HepG2 (cell line): ENCODE results near the gene SEC31B. TPM values are rescaled to one million over a fixed set of nuclear protein-coding genes. Genes with fewer than 3 reads are reported as not detected.

Source experiments
- ATF7 ChIP-seq, 2 experiments: fragments of 450-650 bp in 1 of 2; sonication (generic) in 1 of 2; formaldehyde crosslinking in 1 of 2; IDR thresholded peaks; 2 replicates each; pipeline versions ENCODE4 v1.4.0 to v1.6.1; 2016 to 2020; ENCODE audit warnings: antibody characterized with exemption in 1 of 2, mild to moderate bottlenecking in 1 of 2, missing genetic modification reagents in 1 of 2
- CEBPB ChIP-seq: IDR thresholded peaks from 2 replicates; pipeline ENCODE4 v1.6.1; 2011; ENCODE audit warnings: low read depth, low read length, improper control_type of control experiment, borderline replicate concordance
- GLI4 ChIP-seq: sonication (generic); formaldehyde crosslinking; IDR thresholded peaks from 2 replicates; pipeline ENCODE4 v1.5.1; 2020; ENCODE audit warnings: missing genetic modification reagents, mild to moderate bottlenecking, moderate library complexity, borderline replicate concordance
- HNF4A ChIP-seq: sonication (generic); formaldehyde crosslinking; IDR thresholded peaks from 2 replicates; pipeline ENCODE4 v1.4.0; 2020; ENCODE audit warnings: missing genetic modification reagents
- HOXA7 ChIP-seq: sonication (generic); formaldehyde crosslinking; IDR thresholded peaks from 2 replicates; pipeline ENCODE4 v1.8.1; 2022; ENCODE audit warnings: mild to moderate bottlenecking, missing genetic modification reagents, moderate library complexity
- NCOA5 ChIP-seq: sonication (generic); formaldehyde crosslinking; IDR thresholded peaks from 2 replicates; pipeline ENCODE4 v1.4.0; 2020; ENCODE audit warnings: missing genetic modification reagents
- PHF21A ChIP-seq: sonication (generic); formaldehyde crosslinking; IDR thresholded peaks from 2 replicates; pipeline ENCODE4 v1.5.0; 2020; ENCODE audit warnings: mild to moderate bottlenecking, missing genetic modification reagents
- PLRG1 ChIP-seq: fragments of 450-650 bp; conservative IDR thresholded peaks from 2 replicates; pipeline ENCODE4 v1.6.1; 2016
- SOX6 ChIP-seq, 2 experiments: fragments of 450-650 bp in 1 of 2; sonication (generic) in 1 of 2; formaldehyde crosslinking in 1 of 2; IDR thresholded peaks; 2 replicates each; pipeline versions ENCODE4 v1.4.0 to v1.6.1; 2017 to 2020; ENCODE audit warnings: antibody characterized with exemption in 1 of 2, mild to moderate bottlenecking in 1 of 2, missing genetic modification reagents in 1 of 2
- ZNF12 ChIP-seq: sonication (generic); formaldehyde crosslinking; IDR thresholded peaks from 2 replicates; pipeline ENCODE4 v1.5.0; 2020; ENCODE audit warnings: missing genetic modification reagents
- ZNF382 ChIP-seq: sonication (generic); formaldehyde crosslinking; IDR thresholded peaks from 2 replicates; pipeline ENCODE4 v1.5.0; 2020; ENCODE audit warnings: missing genetic modification reagents, mild to moderate bottlenecking, borderline replicate concordance
- ZNF672 ChIP-seq: sonication (generic); formaldehyde crosslinking; IDR thresholded peaks from 2 replicates; pipeline ENCODE4 v1.8.1; 2022; ENCODE audit warnings: missing genetic modification reagents
- ZNF709 ChIP-seq: sonication (generic); formaldehyde crosslinking; IDR thresholded peaks from 2 replicates; pipeline ENCODE4 v1.5.0; 2020; ENCODE audit warnings: mild to moderate bottlenecking, missing genetic modification reagents
- ZNF720 ChIP-seq: sonication (generic); formaldehyde crosslinking; IDR thresholded peaks from 2 replicates; pipeline ENCODE4 v1.4.0; 2020; ENCODE audit warnings: missing genetic modification reagents
- polyA plus RNA-seq, 8 experiments: library from polyadenylated mRNA; depleted of rRNA in 3 of 8; stranded (reverse) in 7 of 8; unstranded in 1 of 8; fragments of >200 nt; fragmentation: Illumina TruSeq in 4 of 8; extraction: Trizol in 4 of 8; gene quantifications; 2 replicates each; pipeline versions ENCODE4 v1.2.1 to v1.2.3, GENCODE V29; 2011 to 2016; ENCODE audit warnings: low read depth in 4 of 8, missing spikeins in 1 of 8, mixed read lengths in 1 of 8; ENCODE audit not compliant: insufficient read depth in 1 of 8
- total RNA-seq, 5 experiments: library from RNA; depleted of rRNA; stranded (reverse); fragments of >200 nt; fragmentation: Illumina TruSeq; extraction: Trizol; gene quantifications; 2 replicates each; pipeline ENCODE4 v1.2.3, GENCODE V29; 2016; ENCODE audit warnings: low read depth in 1 of 5
- TF ChIP-seq, protein P1 (sequence below): sonication (generic); formaldehyde crosslinking; IDR thresholded peaks from 2 replicates; pipeline ENCODE4 v1.5.1; 2020; ENCODE audit warnings: mild to moderate bottlenecking, missing genetic modification reagents, borderline replicate concordance
- TF ChIP-seq, protein P2 (sequence below): IDR thresholded peaks from 2 replicates; pipeline ENCODE4 v1.6.1; 2016; ENCODE audit warnings: low read depth, control low read depth
- TF ChIP-seq, protein P3 (sequence below): IDR thresholded peaks from 2 replicates; pipeline ENCODE4 v1.6.1; 2016
- TF ChIP-seq, protein P4 (sequence below): sonication (generic); formaldehyde crosslinking; IDR thresholded peaks from 2 replicates; pipeline ENCODE4 v1.5.1; 2020; ENCODE audit warnings: mild to moderate bottlenecking, missing genetic modification reagents, borderline replicate concordance
- TF ChIP-seq, protein P5 (sequence below): IDR thresholded peaks from 2 replicates; pipeline ENCODE4 v1.6.1; 2016; ENCODE audit warnings: mild to moderate bottlenecking, missing biosample characterization, missing genetic modification reagents

The SEC31B gene
- total and polyA plus RNA-seq, 2 of the 13 experiments (the other 11 are each of a cell fraction or from before 2014, with no cell fraction given) = 2.0 to 8.3 TPM

DNA sequence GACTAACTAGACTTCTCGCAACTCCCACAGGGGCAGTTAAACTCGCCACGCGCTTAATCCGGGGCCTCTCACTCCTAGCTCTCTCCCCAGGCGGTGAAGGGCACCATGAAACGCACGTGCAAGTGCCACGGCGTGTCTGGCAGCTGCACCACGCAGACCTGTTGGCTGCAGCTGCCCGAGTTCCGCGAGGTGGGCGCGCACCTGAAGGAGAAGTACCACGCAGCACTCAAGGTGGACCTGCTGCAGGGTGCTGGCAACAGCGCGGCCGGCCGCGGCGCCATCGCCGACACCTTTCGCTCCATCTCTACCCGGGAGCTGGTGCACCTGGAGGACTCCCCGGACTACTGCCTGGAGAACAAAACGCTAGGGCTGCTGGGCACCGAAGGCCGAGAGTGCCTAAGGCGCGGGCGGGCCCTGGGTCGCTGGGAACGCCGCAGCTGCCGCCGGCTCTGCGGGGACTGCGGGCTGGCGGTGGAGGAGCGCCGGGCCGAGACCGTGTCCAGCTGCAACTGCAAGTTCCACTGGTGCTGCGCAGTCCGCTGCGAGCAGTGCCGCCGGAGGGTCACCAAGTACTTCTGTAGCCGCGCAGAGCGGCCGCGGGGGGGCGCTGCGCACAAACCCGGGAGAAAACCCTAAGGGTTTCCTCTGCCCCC is 37.4 kb downstream of the SEC31B start (continued):
- TF ChIP-seq, protein P1, sequence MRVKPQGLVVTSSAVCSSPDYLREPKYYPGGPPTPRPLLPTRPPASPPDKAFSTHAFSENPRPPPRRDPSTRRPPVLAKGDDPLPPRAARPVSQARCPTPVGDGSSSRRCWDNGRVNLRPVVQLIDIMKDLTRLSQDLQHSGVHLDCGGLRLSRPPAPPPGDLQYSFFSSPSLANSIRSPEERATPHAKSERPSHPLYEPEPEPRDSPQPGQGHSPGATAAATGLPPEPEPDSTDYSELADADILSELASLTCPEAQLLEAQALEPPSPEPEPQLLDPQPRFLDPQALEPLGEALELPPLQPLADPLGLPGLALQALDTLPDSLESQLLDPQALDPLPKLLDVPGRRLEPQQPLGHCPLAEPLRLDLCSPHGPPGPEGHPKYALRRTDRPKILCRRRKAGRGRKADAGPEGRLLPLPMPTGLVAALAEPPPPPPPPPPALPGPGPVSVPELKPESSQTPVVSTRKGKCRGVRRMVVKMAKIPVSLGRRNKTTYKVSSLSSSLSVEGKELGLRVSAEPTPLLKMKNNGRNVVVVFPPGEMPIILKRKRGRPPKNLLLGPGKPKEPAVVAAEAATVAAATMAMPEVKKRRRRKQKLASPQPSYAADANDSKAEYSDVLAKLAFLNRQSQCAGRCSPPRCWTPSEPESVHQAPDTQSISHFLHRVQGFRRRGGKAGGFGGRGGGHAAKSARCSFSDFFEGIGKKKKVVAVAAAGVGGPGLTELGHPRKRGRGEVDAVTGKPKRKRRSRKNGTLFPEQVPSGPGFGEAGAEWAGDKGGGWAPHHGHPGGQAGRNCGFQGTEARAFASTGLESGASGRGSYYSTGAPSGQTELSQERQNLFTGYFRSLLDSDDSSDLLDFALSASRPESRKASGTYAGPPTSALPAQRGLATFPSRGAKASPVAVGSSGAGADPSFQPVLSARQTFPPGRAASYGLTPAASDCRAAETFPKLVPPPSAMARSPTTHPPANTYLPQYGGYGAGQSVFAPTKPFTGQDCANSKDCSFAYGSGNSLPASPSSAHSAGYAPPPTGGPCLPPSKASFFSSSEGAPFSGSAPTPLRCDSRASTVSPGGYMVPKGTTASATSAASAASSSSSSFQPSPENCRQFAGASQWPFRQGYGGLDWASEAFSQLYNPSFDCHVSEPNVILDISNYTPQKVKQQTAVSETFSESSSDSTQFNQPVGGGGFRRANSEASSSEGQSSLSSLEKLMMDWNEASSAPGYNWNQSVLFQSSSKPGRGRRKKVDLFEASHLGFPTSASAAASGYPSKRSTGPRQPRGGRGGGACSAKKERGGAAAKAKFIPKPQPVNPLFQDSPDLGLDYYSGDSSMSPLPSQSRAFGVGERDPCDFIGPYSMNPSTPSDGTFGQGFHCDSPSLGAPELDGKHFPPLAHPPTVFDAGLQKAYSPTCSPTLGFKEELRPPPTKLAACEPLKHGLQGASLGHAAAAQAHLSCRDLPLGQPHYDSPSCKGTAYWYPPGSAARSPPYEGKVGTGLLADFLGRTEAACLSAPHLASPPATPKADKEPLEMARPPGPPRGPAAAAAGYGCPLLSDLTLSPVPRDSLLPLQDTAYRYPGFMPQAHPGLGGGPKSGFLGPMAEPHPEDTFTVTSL (CRISPR knock-in tag) = no peak
- TF ChIP-seq ZNF12 (CRISPR knock-in tag) = no peak; the same call in 1 of the 2 replicates
- TF ChIP-seq HOXA7 = no peak
- TF ChIP-seq, protein P2, sequence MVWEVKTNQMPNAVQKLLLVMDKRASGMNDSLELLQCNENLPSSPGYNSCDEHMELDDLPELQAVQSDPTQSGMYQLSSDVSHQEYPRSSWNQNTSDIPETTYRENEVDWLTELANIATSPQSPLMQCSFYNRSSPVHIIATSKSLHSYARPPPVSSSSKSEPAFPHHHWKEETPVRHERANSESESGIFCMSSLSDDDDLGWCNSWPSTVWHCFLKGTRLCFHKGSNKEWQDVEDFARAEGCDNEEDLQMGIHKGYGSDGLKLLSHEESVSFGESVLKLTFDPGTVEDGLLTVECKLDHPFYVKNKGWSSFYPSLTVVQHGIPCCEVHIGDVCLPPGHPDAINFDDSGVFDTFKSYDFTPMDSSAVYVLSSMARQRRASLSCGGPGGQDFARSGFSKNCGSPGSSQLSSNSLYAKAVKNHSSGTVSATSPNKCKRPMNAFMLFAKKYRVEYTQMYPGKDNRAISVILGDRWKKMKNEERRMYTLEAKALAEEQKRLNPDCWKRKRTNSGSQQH (CRISPR knock-in tag) = no peak
- TF ChIP-seq ZNF382 (CRISPR knock-in tag) = no peak
- no peak for TF ChIP-seq GLI4 (CRISPR knock-in tag)
- TF ChIP-seq ATF7 (IDR thresholded peaks at IDR 0.05) = no peak
- no peak for TF ChIP-seq ATF7 (CRISPR knock-in tag; IDR thresholded peaks at IDR 0.05)
- no peak for TF ChIP-seq HNF4A (CRISPR knock-in tag)
- TF ChIP-seq, protein P3, sequence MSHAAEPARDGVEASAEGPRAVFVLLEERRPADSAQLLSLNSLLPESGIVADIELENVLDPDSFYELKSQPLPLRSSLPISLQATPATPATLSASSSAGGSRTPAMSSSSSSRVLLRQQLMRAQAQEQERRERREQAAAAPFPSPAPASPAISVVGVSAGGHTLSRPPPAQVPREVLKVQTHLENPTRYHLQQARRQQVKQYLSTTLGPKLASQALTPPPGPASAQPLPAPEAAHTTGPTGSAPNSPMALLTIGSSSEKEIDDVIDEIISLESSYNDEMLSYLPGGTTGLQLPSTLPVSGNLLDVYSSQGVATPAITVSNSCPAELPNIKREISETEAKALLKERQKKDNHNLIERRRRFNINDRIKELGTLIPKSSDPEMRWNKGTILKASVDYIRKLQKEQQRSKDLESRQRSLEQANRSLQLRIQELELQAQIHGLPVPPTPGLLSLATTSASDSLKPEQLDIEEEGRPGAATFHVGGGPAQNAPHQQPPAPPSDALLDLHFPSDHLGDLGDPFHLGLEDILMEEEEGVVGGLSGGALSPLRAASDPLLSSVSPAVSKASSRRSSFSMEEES (CRISPR knock-in tag) = no peak
- TF ChIP-seq PLRG1 = no peak
- TF ChIP-seq, protein P4, sequence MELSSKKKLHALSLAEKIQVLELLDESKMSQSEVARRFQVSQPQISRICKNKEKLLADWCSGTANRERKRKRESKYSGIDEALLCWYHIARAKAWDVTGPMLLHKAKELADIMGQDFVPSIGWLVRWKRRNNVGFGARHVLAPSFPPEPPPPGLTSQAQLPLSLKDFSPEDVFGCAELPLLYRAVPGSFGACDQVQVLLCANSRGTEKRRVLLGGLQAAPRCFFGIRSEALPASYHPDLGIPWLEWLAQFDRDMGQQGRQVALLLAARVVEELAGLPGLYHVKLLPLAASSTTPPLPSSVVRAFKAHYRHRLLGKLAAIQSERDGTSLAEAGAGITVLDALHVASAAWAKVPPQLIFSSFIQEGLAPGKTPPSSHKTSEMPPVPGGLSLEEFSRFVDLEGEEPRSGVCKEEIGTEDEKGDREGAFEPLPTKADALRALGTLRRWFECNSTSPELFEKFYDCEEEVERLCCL (CRISPR knock-in tag) = no peak
- TF ChIP-seq ZNF672 (CRISPR knock-in tag) = no peak
- no peak for TF ChIP-seq PHF21A (CRISPR knock-in tag)
- no peak for TF ChIP-seq NCOA5 (CRISPR knock-in tag)
- TF ChIP-seq, protein P5, sequence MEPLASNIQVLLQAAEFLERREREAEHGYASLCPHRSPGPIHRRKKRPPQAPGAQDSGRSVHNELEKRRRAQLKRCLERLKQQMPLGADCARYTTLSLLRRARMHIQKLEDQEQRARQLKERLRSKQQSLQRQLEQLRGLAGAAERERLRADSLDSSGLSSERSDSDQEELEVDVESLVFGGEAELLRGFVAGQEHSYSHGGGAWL (CRISPR knock-in tag) = no peak; the same call in 1 of the 2 replicates
- TF ChIP-seq SOX6 (IDR thresholded peaks at IDR 0.05) = no peak
- TF ChIP-seq SOX6 (CRISPR knock-in tag; IDR thresholded peaks at IDR 0.05) = 0 out of 2 replicates have a peak, but pooled peaks have one; percentile 25
- no peak for TF ChIP-seq ZNF720
- 0 out of 2 replicates have a peak, but pooled peaks have one; percentile 37 for TF ChIP-seq ZNF709 (CRISPR knock-in tag)
- TF ChIP-seq CEBPB = no peak
